ENCODE data around the gene RAB27A. TPM values are rescaled to one million over a fixed set of nuclear protein-coding genes. Genes with fewer than 3 reads are reported as not detected.

RAB27A gene
- total RNA-seq, 1 experiment from 2014 or later: 8.7 TPM

- H3K27ac Mint-ChIP-seq (ENCODE audit: unreplicated experiment): peak overlapping the region; percentile 46
- no peaks in the 10 kb centered on the region for H3K9me3 ChIP-seq
- intact Hi-C loops (cut with micrococcal nuclease; ENCODE audit: unreplicated experiment): no loop called here
- no peak for DNase-seq
- no TSS peak for BruUV-seq (replicated peaks)
- no peaks in the 10 kb centered on the region for H3K27me3 Mint-ChIP-seq (ENCODE audit: insufficient read depth, unreplicated experiment)
- POLR2A ChIA-PET: no interaction called here
- H3K36me3 Mint-ChIP-seq (ENCODE audit: insufficient read depth, unreplicated experiment): no peaks in the 10 kb centered on the region
- H3K27me3 ChIP-seq (replicated peaks; ENCODE audit: control insufficient read depth, insufficient read depth, low read length): no peaks in the 10 kb centered on the region
- H3K4me1 ChIP-seq: peaks cover 10% of the 10 kb centered on the region
- H3K4me1 Mint-ChIP-seq (ENCODE audit: low read depth, unreplicated experiment): peaks cover 16% of the 10 kb centered on the region
- H3K4me3 Mint-ChIP-seq (ENCODE audit: unreplicated experiment): peak overlapping the region; percentile 36
- CTCF ChIA-PET: no interaction called here
- no peak for TF ChIP-seq CTCF (IDR thresholded peaks at IDR 0.05; ENCODE audit: insufficient read depth in 1 of 2, low read depth in 1 of 2, low read length in 1 of 2, severe bottlenecking in 1 of 2, unreplicated experiment in 1 of 2)
- H3K9me3 Mint-ChIP-seq (ENCODE audit: unreplicated experiment): no peaks in the 10 kb centered on the region
- H3K36me3 ChIP-seq (ENCODE audit: control insufficient read depth, insufficient read depth, low read length): no peaks in the 10 kb centered on the region
- H3K4me3 ChIP-seq (ENCODE audit: low read depth, low read length): no peak overlapping the region
These were observed 55.4 kb downstream of the RAB27A start for GRCh38 chr15:55234104-55234799.

- no peaks in the 10 kb centered on the region for H3K36me3 Mint-ChIP-seq (ENCODE audit: insufficient read depth, unreplicated experiment)
- no peak overlapping the region for H3K4me3 ChIP-seq (ENCODE audit: low read depth, low read length)
- no peaks in the 10 kb centered on the region for H3K9me3 ChIP-seq
- H3K27me3 ChIP-seq (replicated peaks; ENCODE audit: control insufficient read depth, insufficient read depth, low read length): no peaks in the 10 kb centered on the region
- peaks cover 10% of the 10 kb centered on the region for H3K4me1 Mint-ChIP-seq (ENCODE audit: low read depth, unreplicated experiment)
- ChIA-PET POLR2A (no interaction called here), CTCF (no interaction called here)
- H3K4me1 ChIP-seq: peaks cover 10% of the 10 kb centered on the region
- H3K36me3 ChIP-seq (ENCODE audit: control insufficient read depth, insufficient read depth, low read length): no peaks in the 10 kb centered on the region
- intact Hi-C loops (cut with micrococcal nuclease; ENCODE audit: unreplicated experiment): no loop called here
- H3K27ac Mint-ChIP-seq (ENCODE audit: unreplicated experiment): no peak overlapping the region
- no peak overlapping the region for H3K4me3 Mint-ChIP-seq (ENCODE audit: unreplicated experiment)
- no peaks in the 10 kb centered on the region for H3K9me3 Mint-ChIP-seq (ENCODE audit: unreplicated experiment)
- H3K27me3 Mint-ChIP-seq (ENCODE audit: insufficient read depth, unreplicated experiment): no peaks in the 10 kb centered on the region
- no TSS peak for BruUV-seq (replicated peaks)
- no peak for DNase-seq
- no peak for TF ChIP-seq CTCF (IDR thresholded peaks at IDR 0.05; ENCODE audit: insufficient read depth in 1 of 2, low read depth in 1 of 2, low read length in 1 of 2, severe bottlenecking in 1 of 2, unreplicated experiment in 1 of 2)
These were observed 58.2 kb downstream of the RAB27A start for GRCh38 chr15:55231455-55231854.

- CTCF ChIA-PET: no interaction called here
- BruUV-seq (replicated peaks): no TSS peak
- POLR2A ChIA-PET: no interaction called here
- no peak overlapping the region for H3K27ac Mint-ChIP-seq (ENCODE audit: unreplicated experiment)
- Histone ChIP-seq H3K27me3 (replicated peaks; ENCODE audit: control insufficient read depth, insufficient read depth, low read length) (no peaks in the 10 kb centered on the region), H3K36me3 (ENCODE audit: control insufficient read depth, insufficient read depth, low read length) (no peaks in the 10 kb centered on the region), H3K4me3 (ENCODE audit: low read depth, low read length) (no peak overlapping the region), H3K4me1 (peaks cover 10% of the 10 kb centered on the region), H3K9me3 (no peaks in the 10 kb centered on the region)
- no peak for DNase-seq
- intact Hi-C loops (cut with micrococcal nuclease; ENCODE audit: unreplicated experiment): no loop called here
- no peak for TF ChIP-seq CTCF (IDR thresholded peaks at IDR 0.05; ENCODE audit: insufficient read depth in 1 of 2, low read depth in 1 of 2, low read length in 1 of 2, severe bottlenecking in 1 of 2, unreplicated experiment in 1 of 2)
- H3K36me3 Mint-ChIP-seq (ENCODE audit: insufficient read depth, unreplicated experiment): no peaks in the 10 kb centered on the region
- H3K4me1 Mint-ChIP-seq (ENCODE audit: low read depth, unreplicated experiment): peaks cover 10% of the 10 kb centered on the region
- H3K27me3 Mint-ChIP-seq (ENCODE audit: insufficient read depth, unreplicated experiment): no peaks in the 10 kb centered on the region
- no peaks in the 10 kb centered on the region for H3K9me3 Mint-ChIP-seq (ENCODE audit: unreplicated experiment)
- H3K4me3 Mint-ChIP-seq (ENCODE audit: unreplicated experiment): no peak overlapping the region
These were observed 58.7 kb downstream of the RAB27A start for GRCh38 chr15:55230953-55231352.
